ENCODE measurements around the gene DAAM1. TPM values are rescaled to one million over a fixed set of nuclear protein-coding genes. Genes with fewer than 3 reads are reported as not detected.

DAAM1 gene
- polyA plus RNA-seq, 3 donors from 2014 or later, result 7.3 to 14.2 (median 12.1) TPM

DNA sequence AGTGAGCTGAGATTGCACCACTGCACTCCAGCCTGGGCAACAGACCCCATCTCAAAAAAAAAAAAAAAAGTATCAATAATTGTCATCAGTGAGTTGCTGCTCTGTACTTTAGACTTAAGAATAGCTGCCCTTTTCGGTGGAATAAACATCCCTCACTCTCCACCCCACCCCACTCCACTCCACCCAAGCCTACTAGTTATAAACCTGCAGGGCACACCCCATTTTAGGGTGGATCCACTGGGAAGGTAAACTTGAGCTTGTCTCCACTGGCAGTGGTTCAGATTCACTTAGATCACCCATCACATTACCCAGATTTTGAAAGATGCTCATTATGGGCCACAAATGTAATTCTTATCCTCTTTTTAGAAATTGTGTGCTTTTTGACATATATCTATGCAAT lies 170.3 kb downstream of the DAAM1 start:
- no peak overlapping the region for H3K4me3 Mint-ChIP-seq
- peaks cover 15 to 22% of the 10 kb centered on the region in 2 donors for H3K4me1 Mint-ChIP-seq
- no peaks in the 10 kb centered on the region for H3K9me3 Mint-ChIP-seq
- peaks cover 32 to 61% (median 34%) of the 10 kb centered on the region in 3 donors for H3K36me3 Mint-ChIP-seq
- no peaks in the 10 kb centered on the region for H3K27me3 Mint-ChIP-seq (ENCODE audit: low read depth in 3 of 3)
- H3K27ac Mint-ChIP-seq, result peak overlapping the region in 1 of 6 donors; percentile 42
- no peak for DNase-seq

- peaks cover 37 to 61% (median 41%) of the 10 kb centered on the region in 3 donors for H3K36me3 Mint-ChIP-seq
- no peak overlapping the region for H3K4me3 Mint-ChIP-seq
- H3K9me3 Mint-ChIP-seq, result no peaks in the 10 kb centered on the region
- H3K27me3 Mint-ChIP-seq (ENCODE audit: low read depth in 3 of 3), result no peaks in the 10 kb centered on the region
- peaks cover 15 to 22% of the 10 kb centered on the region in 2 donors for H3K4me1 Mint-ChIP-seq
- peak overlapping the region in 3 of 6 donors; percentile 1 to 65 (median 10) for H3K27ac Mint-ChIP-seq
- no peak for DNase-seq
These were observed 171.1 kb downstream of the DAAM1 start for GRCh38 chr14:59359431-59360124.

DNA sequence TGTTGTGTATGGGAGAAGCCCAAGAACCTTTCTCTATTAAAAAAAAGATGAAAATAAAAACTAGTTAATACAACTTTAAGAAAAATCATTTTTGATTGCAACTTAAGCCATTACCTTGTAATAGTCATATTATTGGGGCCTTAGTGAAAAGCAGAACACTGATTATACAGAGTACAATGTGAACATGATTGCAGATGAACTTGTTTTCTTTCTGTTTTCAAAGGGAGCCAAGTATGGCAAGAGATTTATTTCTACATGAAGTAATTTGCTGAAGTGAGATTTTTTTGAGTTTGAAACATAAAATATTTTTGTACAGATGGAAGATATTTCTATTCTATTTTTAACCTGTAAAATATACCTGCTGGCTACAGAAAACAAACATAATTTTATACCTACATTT lies 171.8 kb downstream of the DAAM1 start:
- peaks cover 15 to 22% of the 10 kb centered on the region in 2 donors for H3K4me1 Mint-ChIP-seq
- H3K4me3 Mint-ChIP-seq, result no peak overlapping the region
- H3K36me3 Mint-ChIP-seq, result peaks cover 39 to 62% (median 42%) of the 10 kb centered on the region in 3 donors
- no peaks in the 10 kb centered on the region for H3K27me3 Mint-ChIP-seq (ENCODE audit: low read depth in 3 of 3)
- peak overlapping the region in 3 of 6 donors; percentile 10 to 65 (median 22) for H3K27ac Mint-ChIP-seq
- DNase-seq, result no peak
- H3K9me3 Mint-ChIP-seq, result no peaks in the 10 kb centered on the region

GRCh38 chr14:59360923-59361794 lies 172.7 kb downstream of the DAAM1 start:
- Mint-ChIP-seq H3K27ac (no peak overlapping the region), H3K9me3 (no peaks in the 10 kb centered on the region), H3K4me1 (peaks cover 15 to 22% of the 10 kb centered on the region in 2 donors), H3K4me3 (no peak overlapping the region), H3K36me3 (peaks cover 30 to 52% (median 34%) of the 10 kb centered on the region in 3 donors), H3K27me3 (ENCODE audit: low read depth in 3 of 3) (no peaks in the 10 kb centered on the region)
- no peak for DNase-seq

GRCh38 chr14:59362513-59362912 lies 174.0 kb downstream of the DAAM1 start:
- Mint-ChIP-seq H3K27ac (no peak overlapping the region), H3K9me3 (no peaks in the 10 kb centered on the region), H3K4me1 (peaks cover 15 to 22% of the 10 kb centered on the region in 2 donors), H3K4me3 (no peak overlapping the region), H3K27me3 (ENCODE audit: low read depth in 3 of 3) (peaks cover 0 to 3% (median 0%) of the 10 kb centered on the region in 3 donors), H3K36me3 (peaks cover 25 to 49% (median 32%) of the 10 kb centered on the region in 3 donors)
- DNase-seq, result no peak

- no peaks in the 10 kb centered on the region for H3K9me3 Mint-ChIP-seq
- peaks cover 15 to 22% of the 10 kb centered on the region in 2 donors for H3K4me1 Mint-ChIP-seq
- peak overlapping the region in 1 of 6 donors; percentile 8 for H3K27ac Mint-ChIP-seq
- peaks cover 0 to 3% (median 0%) of the 10 kb centered on the region in 3 donors for H3K27me3 Mint-ChIP-seq (ENCODE audit: low read depth in 3 of 3)
- peaks cover 33 to 58% (median 40%) of the 10 kb centered on the region in 3 donors for H3K36me3 Mint-ChIP-seq
- no peak overlapping the region for H3K4me3 Mint-ChIP-seq
- no peak for DNase-seq
These were observed 175.2 kb downstream of the DAAM1 start for GRCh38 chr14:59363531-59364226.

- DNase-seq, result no peak
- Mint-ChIP-seq H3K36me3 (peaks cover 15 to 25% (median 24%) of the 10 kb centered on the region in 3 donors), H3K27me3 (ENCODE audit: low read depth in 3 of 3) (peaks cover 0 to 3% (median 3%) of the 10 kb centered on the region in 3 donors), H3K9me3 (no peaks in the 10 kb centered on the region), H3K27ac (peak overlapping the region in 2 of 6 donors; percentile 50 to 56), H3K4me3 (no peak overlapping the region), H3K4me1 (peaks cover 3 to 14% of the 10 kb centered on the region in 2 donors)
These were observed 181.8 kb downstream of the DAAM1 start for GRCh38 chr14:59370158-59370742.

DNA sequence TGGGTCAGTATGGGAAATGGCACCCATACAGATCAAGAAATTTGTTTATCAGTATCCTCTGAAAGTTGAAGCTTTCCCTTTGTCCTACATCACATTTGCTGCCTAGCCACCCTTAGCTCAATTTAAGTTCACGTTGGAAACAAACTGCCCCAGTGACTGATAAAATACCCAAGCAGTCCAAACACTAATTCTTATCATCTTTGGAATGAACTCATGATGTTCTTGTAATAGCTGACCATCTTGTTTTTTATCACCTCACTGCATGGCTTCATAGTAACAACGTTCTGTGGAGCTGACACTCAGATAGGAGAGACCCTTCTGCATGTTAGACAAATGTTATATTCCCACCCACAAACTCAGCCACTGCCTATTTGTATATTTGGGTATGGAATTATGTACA lies 183.3 kb downstream of the DAAM1 start:
- Mint-ChIP-seq H3K4me3 (no peak overlapping the region), H3K4me1 (peaks cover 3 to 14% of the 10 kb centered on the region in 2 donors), H3K36me3 (peaks cover 15 to 21% (median 21%) of the 10 kb centered on the region in 3 donors)

GRCh38 chr14:59374048-59374447 lies 185.6 kb downstream of the DAAM1 start:
- H3K4me1 Mint-ChIP-seq, result peaks cover 3 to 14% of the 10 kb centered on the region in 2 donors
- DNase-seq, result no peak
- H3K27me3 Mint-ChIP-seq (ENCODE audit: low read depth in 3 of 3), result peaks cover 0 to 10% (median 0%) of the 10 kb centered on the region in 3 donors
- H3K36me3 Mint-ChIP-seq, result peaks cover 3 to 6% (median 5%) of the 10 kb centered on the region in 3 donors
- H3K9me3 Mint-ChIP-seq, result no peaks in the 10 kb centered on the region
- H3K27ac Mint-ChIP-seq, result no peak overlapping the region
- no peak overlapping the region for H3K4me3 Mint-ChIP-seq

More for the DNA sequence above, 183.3 kb downstream of the DAAM1 start:
- DNase-seq, result no peak
- H3K27ac Mint-ChIP-seq, result no peak overlapping the region
- peaks cover 0 to 6% (median 3%) of the 10 kb centered on the region in 3 donors for H3K27me3 Mint-ChIP-seq (ENCODE audit: low read depth in 3 of 3)
- H3K9me3 Mint-ChIP-seq, result no peaks in the 10 kb centered on the region

DNA sequence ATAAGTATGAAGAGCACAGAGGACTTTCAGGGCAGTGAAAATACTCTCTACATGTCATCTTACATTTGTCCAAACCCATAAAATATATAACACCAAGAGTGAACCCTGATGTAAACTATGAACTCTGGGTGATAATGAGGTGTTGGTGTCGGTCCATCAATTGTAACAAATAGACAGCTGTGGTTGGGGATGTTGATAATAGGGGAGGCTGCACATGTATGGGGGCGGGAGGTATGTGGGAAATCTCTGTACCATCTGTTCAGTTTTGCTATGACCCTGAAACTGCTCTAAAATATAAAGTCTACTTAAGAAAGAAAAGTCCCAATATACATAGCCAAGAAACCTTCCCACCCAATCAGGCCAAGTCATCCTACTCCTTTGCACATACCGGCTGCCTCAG lies 188.2 kb downstream of the DAAM1 start:
- no peak overlapping the region for H3K27ac Mint-ChIP-seq
- H3K4me3 Mint-ChIP-seq, result no peak overlapping the region
- no peak for DNase-seq
- peaks cover 0 to 10% (median 2%) of the 10 kb centered on the region in 3 donors for H3K27me3 Mint-ChIP-seq (ENCODE audit: low read depth in 3 of 3)
- H3K36me3 Mint-ChIP-seq, result no peaks in the 10 kb centered on the region
- H3K4me1 Mint-ChIP-seq, result no peaks in the 10 kb centered on the region
- no peaks in the 10 kb centered on the region for H3K9me3 Mint-ChIP-seq

- Mint-ChIP-seq H3K27ac (no peak overlapping the region), H3K4me3 (no peak overlapping the region), H3K4me1 (no peaks in the 10 kb centered on the region), H3K27me3 (ENCODE audit: low read depth in 3 of 3) (peaks cover 0 to 10% (median 3%) of the 10 kb centered on the region in 3 donors), H3K9me3 (no peaks in the 10 kb centered on the region), H3K36me3 (no peaks in the 10 kb centered on the region)
- DNase-seq, result no peak
These were observed 189.0 kb downstream of the DAAM1 start for GRCh38 chr14:59377491-59377890.

GRCh38 chr14:59377991-59378601 lies 189.6 kb downstream of the DAAM1 start:
- Mint-ChIP-seq H3K36me3 (no peaks in the 10 kb centered on the region), H3K9me3 (no peaks in the 10 kb centered on the region), H3K27ac (no peak overlapping the region), H3K4me3 (no peak overlapping the region), H3K27me3 (ENCODE audit: low read depth in 3 of 3) (peaks cover 0 to 12% (median 3%) of the 10 kb centered on the region in 3 donors), H3K4me1 (no peaks in the 10 kb centered on the region)
- no peak for DNase-seq

DNA sequence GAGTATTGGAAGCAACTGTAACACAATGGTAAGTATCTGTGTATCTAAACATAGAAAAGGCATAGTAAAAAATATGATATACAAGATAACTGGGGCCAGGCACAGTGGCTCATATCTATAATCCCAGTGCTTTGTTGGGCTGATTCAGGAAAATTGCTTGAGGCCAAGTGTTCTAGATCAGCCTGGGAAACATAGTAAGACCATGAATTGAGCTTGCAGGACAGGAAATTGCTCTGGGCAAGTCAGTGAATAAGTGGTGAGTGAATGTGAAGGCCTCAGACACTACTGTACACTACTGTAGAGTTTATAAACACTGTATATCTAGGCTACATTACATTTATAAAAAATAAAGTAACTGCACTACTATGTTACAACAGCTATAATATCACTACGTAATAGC lies 201.5 kb downstream of the DAAM1 start:
- Mint-ChIP-seq H3K4me3 (no peak overlapping the region), H3K9me3 (peaks cover 0 to 4% (median 0%) of the 10 kb centered on the region in 6 donors), H3K4me1 (no peaks in the 10 kb centered on the region), H3K27me3 (ENCODE audit: low read depth in 3 of 3) (peaks cover 0 to 8% (median 5%) of the 10 kb centered on the region in 3 donors), H3K27ac (no peak overlapping the region), H3K36me3 (peaks cover 0 to 2% (median 0%) of the 10 kb centered on the region in 3 donors)
- DNase-seq, result no peak

Measured in immature natural killer cell (primary cell).